GM19463 (cell line): ENCODE measurements around the gene IER5L.

ENCODE experiments used
- ATAC-seq: cut with Tn5 transposase; IDR thresholded peaks from one replicate; pipeline ENCODE4 v1.9.1; 2021; ENCODE audit warnings: mild to moderate bottlenecking, moderate library complexity; ENCODE audit not compliant: unreplicated experiment

The IER5L gene

DNA sequence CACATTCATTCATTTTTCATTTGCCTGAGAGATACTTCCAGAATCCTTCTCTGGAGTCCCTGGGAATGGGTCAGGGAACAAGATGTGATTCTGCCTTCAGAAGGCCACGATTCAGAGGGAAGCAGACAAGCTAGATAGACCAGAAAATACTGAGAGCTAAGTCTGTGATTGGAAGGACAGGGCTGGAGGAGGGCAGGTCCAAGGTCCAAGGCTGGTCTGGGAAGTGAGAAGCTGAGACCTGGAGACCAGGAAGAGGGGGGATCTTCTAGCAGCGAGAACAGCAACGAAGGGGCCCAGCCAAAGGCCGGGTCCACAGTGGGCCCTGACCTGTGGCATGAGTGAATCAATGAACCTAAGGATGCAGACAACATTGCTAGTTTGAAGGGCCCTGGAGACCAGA is 4.1 kb upstream of the IER5L start:
- ATAC-seq = no peak

DNA sequence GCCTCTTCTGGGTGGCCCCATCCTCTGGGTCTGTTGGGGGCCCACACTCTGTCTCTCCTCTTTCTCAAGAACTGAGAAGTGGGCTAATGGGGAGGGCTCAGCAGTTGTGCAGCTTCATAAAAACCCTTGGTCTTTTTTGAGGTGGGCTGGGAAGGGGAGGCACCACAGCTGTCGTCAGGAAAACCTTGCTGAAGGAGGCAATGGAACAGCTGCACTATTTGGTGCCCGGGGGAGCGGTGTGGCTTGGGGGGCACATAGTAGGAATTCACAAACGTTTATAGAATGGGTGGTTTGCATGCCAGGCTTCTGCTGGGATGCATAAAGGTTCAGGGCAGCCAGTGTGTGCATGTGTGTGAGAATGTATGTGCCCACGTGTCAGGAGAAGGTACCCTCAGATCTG is 3.2 kb upstream of the IER5L start:
- no peak for ATAC-seq

DNA sequence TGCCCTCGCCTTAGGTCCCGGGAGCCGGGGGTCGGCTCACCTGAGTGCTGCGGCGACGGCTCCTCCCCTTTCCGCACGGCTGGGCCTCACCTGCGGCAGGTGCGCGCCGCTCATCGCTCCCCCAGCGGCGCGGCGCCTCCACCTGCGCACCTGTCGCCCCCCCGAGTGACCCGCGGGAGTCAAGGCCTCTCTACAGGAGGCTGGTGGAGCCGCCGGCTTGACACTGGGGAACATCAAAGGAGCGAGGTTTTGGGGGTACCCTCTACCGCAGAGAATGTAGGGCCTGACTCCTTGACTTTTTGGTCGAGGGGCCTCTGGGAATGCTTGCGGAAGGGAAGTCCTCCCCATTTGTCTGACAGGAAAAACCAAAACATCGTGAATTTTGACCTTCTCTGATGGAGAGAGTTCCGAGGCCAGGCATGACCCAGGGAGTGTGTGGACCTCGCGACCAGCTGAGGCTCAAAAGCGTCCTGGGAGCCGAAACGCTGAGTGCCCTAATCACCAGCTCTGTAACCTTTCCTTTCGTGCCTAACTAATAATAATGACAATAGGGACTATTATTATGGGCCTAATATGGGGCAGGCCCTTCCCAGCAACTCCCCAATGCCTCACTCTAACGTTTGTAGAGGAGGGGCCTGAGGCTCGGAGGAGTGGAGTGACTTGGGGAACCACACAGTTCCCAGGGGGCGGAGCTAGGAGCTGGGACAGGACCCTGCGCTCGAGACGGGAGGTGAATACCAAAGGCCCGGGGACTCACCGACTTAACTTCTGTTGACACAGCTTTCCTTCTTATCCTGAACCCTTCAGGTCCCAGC is 714 bp upstream of the IER5L start:
- ATAC-seq = no peak

DNA sequence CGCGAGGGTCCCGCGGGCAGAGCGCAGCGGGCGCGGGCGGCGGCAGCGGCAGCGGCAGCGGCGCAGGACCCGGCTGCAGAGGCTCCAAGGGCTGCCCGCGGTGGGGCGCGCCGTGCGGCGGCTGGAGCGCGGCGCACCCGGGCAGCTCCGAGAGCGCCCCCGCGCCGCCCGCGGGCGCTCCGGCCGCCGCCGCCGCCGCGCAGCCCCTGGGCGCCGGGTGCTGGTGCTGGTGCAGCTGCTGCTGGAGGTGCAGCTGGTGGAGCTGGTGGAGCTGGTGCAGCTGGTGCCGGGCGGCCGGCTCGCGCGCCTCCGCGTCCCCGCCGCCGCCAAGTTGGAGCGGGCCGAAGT is 644 bp downstream of the IER5L start:
- ATAC-seq = peak; percentile 13

DNA sequence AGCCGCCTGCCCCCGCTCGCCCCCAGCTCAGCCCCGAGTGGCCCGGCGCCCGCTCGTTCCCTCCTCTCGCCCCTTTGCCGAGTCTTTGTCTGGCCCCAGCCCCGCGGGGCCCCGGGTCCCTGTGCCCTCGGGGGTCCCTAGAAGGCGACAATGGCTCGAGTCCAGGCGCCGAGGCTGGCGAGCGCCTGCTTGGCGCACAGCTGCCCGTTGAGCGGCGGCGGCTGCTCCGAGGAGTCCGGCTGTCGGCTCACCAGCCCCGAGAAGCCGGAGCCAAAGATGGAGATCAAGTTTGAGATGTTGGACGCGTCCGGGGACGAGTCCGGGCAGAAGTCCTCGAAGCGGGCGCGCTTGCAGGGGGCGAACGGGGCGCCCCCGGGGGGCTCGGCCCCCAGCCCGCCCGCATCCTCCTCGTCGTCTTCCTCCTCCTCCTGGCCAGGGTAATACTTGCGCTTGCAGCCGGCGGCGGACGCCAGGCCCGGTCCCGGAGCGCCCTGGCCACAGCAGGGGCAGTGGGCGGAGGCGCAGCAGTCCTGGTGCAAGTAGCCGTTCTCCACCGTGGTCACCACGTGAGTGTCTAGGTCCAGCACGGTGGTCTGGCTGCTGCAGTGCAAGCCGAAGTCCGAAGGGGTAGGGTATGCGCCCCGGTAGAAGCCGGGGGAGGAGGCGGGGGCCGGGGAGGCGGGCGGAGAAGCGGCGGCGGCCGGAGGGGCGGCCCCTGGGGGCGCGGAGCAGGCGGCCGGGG is 1.2 kb downstream of the IER5L start:
- ATAC-seq = no peak

DNA sequence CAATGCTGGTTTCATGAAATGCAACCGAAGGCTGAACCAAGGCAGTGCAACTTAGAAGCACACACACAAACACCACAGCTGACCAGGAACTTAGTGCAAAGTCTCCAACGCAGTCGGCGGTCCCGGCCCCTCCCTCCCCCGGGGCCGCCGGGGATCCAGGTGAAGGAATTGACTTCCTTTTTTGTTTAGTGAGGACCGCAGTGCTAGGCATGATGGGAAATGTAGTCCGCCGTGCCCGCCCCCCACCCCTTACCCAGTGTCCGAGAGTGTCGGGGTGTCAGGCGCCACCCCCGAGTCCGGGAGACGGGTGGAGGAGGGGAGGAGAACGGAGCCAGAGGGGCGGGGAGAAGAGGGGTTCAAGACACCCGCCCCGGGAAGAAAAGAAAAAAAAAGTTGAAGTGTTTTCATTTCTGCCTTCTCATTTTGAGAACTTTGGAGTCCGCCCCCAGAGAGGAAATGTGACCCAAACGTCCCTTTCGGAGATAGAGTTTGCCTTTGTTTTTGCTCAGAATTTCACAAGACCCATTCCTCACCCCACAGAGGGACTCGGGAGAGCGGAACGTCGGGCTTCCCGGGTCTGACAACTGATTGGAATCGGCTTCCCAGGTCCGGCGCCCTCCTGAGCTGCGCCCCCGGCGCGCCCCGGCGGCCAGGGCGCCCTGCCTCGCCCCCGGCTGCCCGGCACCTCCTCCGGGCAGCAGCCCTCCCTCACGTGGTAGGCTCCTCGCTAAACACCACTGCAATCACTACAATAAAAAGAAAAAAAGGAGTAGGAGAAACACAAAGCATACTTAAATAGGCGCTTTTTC is 2.0 kb downstream of the IER5L start:
- ATAC-seq = no peak

DNA sequence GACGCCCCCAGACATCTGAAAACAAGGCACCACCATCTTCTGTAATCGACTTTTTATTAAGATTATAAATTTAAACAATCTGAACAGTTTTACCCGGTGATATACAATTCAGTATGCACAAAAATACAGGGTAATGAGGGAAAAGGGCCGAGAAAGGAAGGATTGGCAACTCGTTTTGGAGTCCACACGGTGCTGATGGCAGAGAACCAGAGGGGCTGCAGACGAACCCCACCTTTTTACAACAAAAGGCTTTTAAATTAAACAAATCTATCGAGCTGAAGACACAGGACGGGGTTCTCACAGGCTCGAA is 2.6 kb downstream of the IER5L start:
- no peak for ATAC-seq

DNA sequence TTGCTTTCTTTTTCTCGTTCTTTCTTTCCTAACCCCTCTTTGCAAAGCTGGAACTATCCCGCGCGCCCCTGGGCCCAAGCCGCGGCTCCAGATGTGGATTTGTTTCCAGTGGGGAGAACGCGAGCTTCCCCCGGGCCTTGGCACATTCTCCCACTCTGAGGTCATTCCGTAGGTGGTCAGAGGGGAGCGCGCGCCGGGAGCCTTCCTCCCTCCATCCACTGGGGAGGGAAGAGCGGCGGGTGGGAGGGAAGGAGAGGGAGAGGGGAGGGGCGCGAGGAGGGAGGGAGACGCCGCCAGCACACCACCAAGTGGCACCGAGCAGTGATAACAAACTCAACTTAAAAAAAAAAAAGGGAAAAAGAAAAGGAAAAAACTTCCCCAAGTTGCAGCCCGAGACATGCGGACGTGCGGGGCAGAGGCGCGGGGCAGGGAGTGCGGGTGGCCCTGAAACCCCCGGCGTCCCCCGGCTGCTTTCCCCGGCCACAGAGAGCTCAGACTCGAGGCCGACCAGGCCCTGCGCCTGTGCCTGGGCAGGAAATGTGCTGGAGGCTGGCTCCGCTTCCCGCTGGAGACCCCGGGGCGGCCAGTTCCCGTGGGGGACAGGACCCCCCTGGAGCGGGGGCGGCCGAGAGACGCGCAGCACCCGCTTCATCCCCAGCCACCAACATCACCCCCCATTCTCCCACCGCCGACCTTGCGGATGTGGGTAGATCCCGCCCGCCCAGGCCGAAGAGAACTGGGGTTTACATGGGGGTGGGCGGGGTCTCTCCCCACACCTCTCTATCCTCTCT is 3.1 kb downstream of the IER5L start:
- no peak for ATAC-seq

DNA sequence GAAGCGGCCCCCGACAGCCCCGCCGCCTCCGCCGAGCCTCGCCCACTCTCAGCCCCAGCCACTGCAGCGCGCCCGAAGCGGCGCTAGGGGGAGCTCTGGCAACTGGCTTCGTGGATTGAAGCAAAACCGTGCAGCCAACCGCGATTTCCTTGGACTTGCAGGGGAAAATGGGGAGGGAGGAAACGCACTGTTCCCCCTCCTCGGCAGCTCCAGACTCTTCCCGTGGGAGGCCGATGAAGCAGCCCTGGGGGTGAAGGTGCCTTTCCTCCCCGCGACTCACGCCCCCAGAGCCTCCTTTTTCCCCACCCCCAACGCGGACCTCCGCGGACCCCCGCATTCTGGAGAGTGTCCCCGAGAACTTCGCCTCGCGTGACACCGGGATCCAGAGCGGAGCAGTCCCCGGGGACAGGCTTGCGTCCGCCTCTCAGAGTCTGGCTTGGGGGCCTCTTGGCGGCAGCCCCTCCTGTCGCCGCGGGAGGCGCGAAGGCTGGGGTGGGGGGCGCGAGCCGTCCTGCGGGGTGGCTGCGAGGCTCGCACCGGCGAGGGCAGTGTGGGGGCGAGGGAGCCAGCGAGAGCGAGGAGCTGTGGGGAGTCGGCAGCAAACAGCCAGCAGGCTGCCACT is 3.8 kb downstream of the IER5L start:
- ATAC-seq = no peak

DNA sequence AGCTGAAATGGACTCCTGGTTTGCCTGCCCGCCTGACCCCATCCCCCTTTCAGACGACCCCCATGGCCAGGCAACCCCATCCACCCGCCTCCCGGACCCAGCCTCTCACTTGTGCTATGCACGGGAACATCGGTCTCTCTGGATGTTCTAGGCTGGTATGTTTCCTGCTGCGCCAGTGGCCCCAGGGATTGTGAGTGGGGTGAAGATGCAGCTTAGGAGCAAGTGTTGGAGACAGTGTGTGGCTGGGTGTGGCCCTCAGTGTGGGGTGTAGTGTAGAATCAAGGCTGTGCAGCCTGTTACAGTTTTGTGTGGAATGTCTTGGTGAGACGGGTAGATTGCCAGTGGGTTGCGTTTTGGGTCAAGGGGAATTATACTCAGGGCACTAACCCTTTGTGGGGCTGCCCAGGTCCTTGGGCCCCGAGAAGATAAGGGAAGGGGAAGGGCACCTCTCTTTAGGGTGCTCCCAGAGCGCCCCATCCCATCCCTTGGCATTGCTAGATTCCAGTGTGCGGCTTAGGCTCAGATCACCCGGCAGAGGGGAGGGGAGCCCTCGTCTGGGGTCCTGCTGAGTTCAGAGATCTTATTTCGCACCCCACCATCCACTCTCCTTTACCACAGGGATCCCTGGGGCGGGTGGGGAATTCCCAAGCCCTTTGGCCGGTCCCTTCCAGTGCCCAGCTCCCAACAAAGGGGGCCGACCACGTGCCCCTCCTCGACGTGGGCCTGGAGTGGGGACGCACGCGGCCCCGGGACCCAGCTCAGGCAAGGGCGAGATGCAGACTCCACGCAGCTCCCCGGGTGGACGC is 4.6 kb downstream of the IER5L start:
- no peak for ATAC-seq

DNA sequence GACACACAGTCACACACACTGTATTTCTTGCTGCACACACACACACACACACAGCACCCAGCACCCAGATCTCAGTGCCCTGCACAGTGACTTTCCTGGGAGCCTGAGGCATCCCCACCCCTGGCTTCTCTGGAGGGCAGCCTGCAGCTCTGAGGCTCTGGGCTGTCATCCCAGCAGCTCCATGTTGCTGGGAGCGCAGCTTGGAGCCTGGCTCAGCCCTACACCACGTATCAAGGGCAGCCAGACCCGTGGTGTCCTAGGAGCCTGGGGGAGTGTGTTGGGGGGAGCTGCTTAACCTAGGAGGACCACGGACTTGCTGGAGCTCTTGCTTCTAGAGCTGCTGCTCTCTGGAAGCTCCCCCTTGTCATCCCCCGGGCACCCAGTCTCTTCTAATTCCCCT is 5.2 kb downstream of the IER5L start:
- ATAC-seq = no peak

DNA sequence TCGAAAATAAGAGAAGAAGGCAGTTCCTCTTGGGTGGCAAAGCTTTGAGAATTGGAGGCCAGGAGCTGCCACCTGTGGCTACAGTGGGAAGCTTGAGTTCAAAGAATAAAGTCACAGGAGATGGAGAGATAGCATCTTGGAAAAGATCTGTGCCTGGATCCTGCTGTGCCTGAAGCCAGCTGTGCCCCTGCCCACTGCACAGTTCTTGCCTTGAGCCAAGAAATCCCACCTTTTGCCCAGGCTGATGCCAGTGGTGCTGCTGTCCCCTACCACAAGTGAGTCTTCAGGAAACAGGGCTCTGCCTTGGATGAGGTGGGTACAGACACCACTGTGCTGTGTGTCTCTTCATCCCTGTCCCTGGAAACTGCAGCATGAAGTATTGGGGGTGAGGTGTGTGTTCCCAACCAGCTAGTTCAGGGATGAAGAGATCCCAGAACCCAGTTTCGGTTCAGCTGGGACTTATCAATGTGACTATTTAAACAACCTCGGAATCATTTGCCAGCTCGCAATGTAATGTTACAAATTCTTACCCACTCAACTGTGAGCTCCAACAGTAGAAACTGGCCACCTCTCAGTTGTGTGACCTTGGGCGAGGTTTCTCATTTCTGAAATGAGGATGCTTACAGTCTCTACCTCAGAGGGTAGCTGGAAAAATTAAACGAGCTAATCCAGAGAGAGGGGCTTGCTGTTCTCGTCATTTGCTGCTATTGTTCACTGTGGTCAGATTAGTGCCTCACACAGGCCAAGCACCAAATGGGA is 5.9 kb downstream of the IER5L start:
- ATAC-seq = no peak

DNA sequence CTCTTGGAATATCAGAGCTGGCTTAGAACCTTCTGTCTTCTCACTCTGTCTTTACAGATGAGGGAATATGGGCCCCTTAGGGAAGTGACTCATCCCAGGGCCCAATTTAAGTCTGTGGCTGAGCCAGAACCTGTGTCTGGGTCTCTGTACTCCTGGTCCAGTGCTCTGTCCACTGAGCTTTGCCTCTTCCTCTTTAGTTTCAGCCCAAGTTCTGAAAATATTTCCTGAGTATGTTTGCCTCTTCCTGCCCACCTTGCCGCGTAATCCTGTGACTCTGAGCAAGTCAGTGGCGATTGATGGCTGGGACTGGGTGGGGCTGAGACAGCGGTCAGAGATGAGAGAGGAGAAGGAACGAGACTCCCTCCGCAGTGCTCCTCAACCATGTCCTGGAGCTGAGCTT is 7.8 kb downstream of the IER5L start:
- ATAC-seq = no peak

DNA sequence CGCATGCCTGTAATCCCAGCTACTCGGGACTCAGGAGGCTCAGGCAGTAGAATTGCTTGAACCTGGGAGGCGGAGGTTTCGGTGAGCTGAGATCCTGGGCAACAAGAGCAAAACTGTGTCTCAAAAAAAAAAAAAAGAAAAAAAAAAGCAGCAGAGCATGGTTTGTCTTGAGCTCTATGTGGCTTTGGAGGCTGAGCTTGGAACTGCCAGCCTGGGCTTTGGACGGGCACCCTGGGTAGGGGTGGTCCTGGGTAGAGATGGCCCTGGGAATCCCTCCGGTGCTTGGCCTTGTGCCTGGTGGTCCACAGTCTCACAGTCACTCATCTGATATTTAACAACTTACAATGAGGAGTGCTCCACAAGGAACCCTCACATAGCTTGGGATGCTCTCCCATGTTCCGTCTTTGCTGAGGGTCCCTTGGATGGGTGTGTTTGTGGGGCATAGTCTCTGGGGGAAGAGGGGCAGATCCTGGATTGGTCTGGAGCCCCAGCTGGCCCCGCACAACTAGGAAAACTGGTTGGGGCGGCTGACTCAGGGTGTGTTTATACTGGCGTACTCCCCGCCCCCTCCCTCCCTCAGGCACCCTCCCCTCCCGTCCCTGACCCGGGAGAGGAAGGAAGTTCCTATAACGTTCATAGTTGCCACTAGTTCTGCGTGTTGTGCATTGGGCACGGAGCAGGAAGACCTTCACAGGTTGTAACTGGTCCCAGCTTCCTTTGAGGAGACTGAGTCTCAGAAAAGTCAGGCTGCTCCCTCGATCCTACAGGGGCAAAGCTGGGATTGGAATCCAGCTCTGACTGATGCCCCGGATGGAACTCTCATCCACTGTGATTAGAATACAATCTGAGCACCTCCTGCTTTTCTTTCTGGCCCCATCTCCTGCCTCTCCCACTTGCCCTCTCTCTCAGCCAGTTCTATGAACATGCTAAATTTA is 11.2 kb downstream of the IER5L start:
- no peak for ATAC-seq

DNA sequence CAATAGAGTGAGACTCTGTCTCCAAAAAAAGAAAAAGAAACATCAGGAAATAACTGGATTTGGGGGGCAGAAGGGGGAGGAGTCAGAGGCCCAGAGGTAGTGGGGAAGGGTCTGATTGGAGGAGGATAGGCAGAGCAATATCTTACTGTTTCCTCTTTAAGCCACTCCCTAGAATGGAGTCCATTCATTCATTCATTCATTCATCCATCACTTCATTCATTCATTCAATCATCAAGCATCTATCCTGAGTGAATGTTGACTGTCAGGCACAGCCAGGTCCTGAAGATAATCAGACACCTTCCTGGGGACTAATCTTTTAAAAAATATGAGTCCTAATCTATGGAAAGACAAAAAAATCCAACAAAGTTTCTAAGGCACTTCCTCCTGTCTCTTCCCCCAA is 12.9 kb downstream of the IER5L start:
- ATAC-seq = no peak

DNA sequence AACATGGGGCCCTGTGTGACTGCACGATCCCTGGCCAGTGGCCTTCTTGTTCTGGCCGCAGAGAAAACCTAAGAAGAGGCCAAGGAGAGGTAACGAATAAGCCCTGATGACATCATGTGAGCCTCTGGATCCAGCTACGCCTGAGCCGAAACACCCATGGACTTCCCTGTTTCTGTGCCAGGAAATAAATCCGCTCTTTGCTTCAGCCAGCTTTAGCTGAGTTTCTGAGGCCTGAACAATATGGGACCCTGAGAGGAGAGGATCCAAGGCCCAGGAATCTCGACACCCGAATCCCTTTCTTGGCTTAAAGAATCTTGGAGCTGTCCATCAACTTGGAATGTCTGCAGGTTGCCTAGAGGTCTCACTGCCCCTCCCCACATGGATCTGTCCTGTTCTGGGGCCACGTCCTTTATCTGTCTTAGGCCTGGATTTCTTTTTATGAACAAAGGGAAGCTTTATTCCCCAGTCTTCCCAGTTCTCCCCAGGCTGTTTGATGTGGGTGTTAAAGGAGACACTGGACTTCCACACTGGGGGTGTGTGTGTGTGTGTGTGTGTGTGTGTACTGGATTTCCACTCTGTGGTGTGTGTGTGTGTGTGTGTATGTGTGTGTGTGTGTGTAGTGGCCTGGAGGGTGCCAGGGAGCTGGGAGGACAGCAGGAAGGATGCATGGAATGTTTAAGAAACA is 13.7 kb downstream of the IER5L start:
- no peak for ATAC-seq

DNA sequence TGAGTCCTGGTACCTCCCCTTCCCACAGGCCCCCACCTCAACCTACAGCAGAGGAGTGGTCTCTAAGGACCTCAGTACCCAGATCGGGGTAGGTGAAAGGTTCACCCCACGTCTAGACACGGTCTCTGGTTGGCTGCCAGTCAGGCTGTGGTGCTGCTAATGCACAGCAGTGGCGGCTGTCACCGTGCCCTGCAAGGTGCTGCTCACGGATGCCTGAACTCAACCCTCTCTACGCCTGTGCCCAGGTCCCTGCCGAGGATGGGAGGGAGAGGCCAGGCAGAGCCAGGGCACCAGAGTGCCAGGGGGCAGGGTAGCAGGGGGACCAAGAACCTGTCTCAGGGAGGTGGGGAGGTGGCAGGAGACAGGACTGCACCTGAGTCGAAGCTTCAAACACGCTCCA is 14.3 kb downstream of the IER5L start:
- no peak for ATAC-seq
